Thyroid gland (tissue), 4 donors: ENCODE data around the gene DYTN. TPM values are rescaled to one million over a fixed set of nuclear protein-coding genes. Genes with fewer than 3 reads are reported as not detected.

ENCODE experiments used
- DNase-seq, 2 donors: peaks; one replicate each; pipeline ENCODE4 v3.0.0-alpha.2; 2019
- H3K27ac ChIP-seq, 3 donors: fragments of 200-600 bp; sonication (generic); 1 replicate in 2 of 3; 2 replicates in 1 of 3; pipeline ENCODE4 v1.5.1; 2016 to 2019; ENCODE audit warnings: mild to moderate bottlenecking in 1 of 3, moderate library complexity in 1 of 3
- H3K27me3 ChIP-seq: fragments of 200-600 bp; sonication (generic); one replicate; pipeline ENCODE4 v1.5.1; 2019
- H3K36me3 ChIP-seq, 2 donors: fragments of 200-600 bp; sonication (generic); one replicate each; pipeline ENCODE4 v1.5.1; 2016 to 2019
- H3K4me1 ChIP-seq, 2 donors: fragments of 200-600 bp; sonication (generic); one replicate each; pipeline ENCODE4 v1.5.1; 2017 to 2019
- H3K4me3 ChIP-seq, 3 donors: fragments of 200-600 bp; sonication (generic); replicated peaks in 1 of 3; 1 replicate in 2 of 3; 2 replicates in 1 of 3; pipeline ENCODE4 v1.5.1; 2016; ENCODE audit warnings: mild to moderate bottlenecking in 1 of 3
- H3K9me3 ChIP-seq: fragments of 200-600 bp; sonication (generic); one replicate; pipeline ENCODE4 v1.5.1; 2017
- POLR2A ChIP-seq, 2 donors: fragments of 450-650 bp; IDR thresholded peaks; one replicate each; pipeline ENCODE4 v1.6.1; 2017; ENCODE audit warnings: antibody characterized with exemption in 2 of 2, mild to moderate bottlenecking in 2 of 2, moderate library complexity in 1 of 2
- WGBS, 2 donors: methylation state at CpG; one replicate each; pipeline ENCODE4 v1.1.5; 2017; 5-methylcytosine and 5-hydroxymethylcytosine counted together
- intact Hi-C: fragments of 100-400 bp; cut with DNase I; formaldehyde crosslinking; loops from one replicate; pipeline ENCODE4 v1.15.1; 2023
- total RNA-seq, 4 donors: library from RNA; depleted of rRNA; stranded (reverse); fragments of >200 nt; gene quantifications; one replicate each; pipeline ENCODE4 v1.2.3, GENCODE V29; 2016
- TF ChIP-seq, protein P1 (sequence below), 6 experiments: fragments of 200-600 bp in 3 of 6; fragments of 450-650 bp in 3 of 6; sonication (generic) in 3 of 6; IDR thresholded peaks; one replicate each; pipeline ENCODE4 v1.5.1; 2016 to 2019; ENCODE audit warnings: antibody characterized with exemption in 6 of 6, mild to moderate bottlenecking in 2 of 6, inconsistent platforms in 1 of 6, moderate library complexity in 1 of 6

DYTN gene
- total RNA-seq, 4 donors from 2014 or later, result not detected

DNA sequence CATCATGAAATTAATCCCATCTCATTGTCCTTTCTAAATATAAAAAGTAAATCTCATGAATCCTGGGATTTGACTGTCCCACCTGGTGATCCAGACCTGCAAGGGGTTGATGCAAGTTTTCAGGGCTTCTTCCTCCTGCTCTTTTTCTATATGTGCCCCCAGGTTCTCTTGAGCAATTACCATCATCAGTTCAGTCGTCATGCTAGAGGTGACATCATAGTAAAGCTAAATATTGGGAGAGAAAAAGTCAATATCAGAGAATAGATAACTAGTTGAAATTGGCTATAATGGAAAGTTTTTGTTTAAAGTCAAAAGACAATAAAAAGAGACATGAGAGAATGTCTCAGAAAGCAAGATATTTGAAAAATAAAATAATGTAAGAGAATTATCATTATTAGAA is 38.6 kb upstream of the DYTN start:
- Histone ChIP-seq H3K4me1 (no peaks in the 10 kb centered on the region), H3K9me3 (no peaks in the 10 kb centered on the region), H3K27ac (no peak overlapping the region), H3K36me3 (no peaks in the 10 kb centered on the region), H3K4me3 (no peak overlapping the region), H3K27me3 (no peaks in the 10 kb centered on the region)
- WGBS, 2 donors, result 61 to 63% methylated on average over 1 of the region's 1 CpG
- TF ChIP-seq, protein P1, sequence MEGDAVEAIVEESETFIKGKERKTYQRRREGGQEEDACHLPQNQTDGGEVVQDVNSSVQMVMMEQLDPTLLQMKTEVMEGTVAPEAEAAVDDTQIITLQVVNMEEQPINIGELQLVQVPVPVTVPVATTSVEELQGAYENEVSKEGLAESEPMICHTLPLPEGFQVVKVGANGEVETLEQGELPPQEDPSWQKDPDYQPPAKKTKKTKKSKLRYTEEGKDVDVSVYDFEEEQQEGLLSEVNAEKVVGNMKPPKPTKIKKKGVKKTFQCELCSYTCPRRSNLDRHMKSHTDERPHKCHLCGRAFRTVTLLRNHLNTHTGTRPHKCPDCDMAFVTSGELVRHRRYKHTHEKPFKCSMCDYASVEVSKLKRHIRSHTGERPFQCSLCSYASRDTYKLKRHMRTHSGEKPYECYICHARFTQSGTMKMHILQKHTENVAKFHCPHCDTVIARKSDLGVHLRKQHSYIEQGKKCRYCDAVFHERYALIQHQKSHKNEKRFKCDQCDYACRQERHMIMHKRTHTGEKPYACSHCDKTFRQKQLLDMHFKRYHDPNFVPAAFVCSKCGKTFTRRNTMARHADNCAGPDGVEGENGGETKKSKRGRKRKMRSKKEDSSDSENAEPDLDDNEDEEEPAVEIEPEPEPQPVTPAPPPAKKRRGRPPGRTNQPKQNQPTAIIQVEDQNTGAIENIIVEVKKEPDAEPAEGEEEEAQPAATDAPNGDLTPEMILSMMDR (IDR thresholded peaks at IDR 0.05), result no peak
- TF ChIP-seq POLR2A (IDR thresholded peaks at IDR 0.05), result no peak
- no peak for DNase-seq
- intact Hi-C loops, result no loop called here

- Histone ChIP-seq H3K4me3 (no peak overlapping the region), H3K27me3 (no peaks in the 10 kb centered on the region), H3K36me3 (no peaks in the 10 kb centered on the region), H3K9me3 (no peaks in the 10 kb centered on the region), H3K27ac (no peak overlapping the region), H3K4me1 (no peaks in the 10 kb centered on the region)
- intact Hi-C loops, result no loop called here
- 41 to 53% methylated on average over 2 of the region's 2 CpGs for WGBS, 2 donors
- TF ChIP-seq POLR2A (IDR thresholded peaks at IDR 0.05), result no peak
- TF ChIP-seq, protein P1 (IDR thresholded peaks at IDR 0.05), result no peak
- DNase-seq, result no peak
These were observed 22.6 kb upstream of the DYTN start for GRCh38 chr2:206740800-206741199.

DNA sequence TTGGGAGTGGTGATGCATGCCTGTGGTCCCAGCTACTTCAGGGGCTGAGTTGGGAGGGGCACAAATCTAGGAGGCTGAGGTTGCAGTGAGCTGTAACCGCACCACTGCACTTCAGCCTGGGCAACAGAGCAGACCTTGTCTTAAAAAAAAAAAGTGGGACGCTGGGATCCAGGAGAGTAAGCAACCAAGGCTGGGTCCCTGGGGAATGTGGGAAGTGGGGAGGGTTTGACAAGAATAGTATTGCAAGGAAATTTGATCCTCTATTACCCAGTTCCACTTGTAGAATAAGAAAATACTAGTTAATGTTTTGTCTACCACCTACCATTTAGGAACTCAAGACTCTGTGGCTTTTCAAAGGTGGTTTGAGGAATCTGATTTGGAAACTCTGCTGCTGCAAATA is 21.1 kb upstream of the DYTN start:
- DNase-seq, result no peak
- WGBS, 2 donors, result 57 to 64% methylated on average over 2 of the region's 2 CpGs
- H3K9me3 ChIP-seq, result no peaks in the 10 kb centered on the region
- no peak overlapping the region for H3K4me3 ChIP-seq
- TF ChIP-seq POLR2A (IDR thresholded peaks at IDR 0.05), result no peak
- TF ChIP-seq, protein P1 (IDR thresholded peaks at IDR 0.05), result no peak
- no peaks in the 10 kb centered on the region for H3K4me1 ChIP-seq
- no peak overlapping the region for H3K27ac ChIP-seq
- no peaks in the 10 kb centered on the region for H3K36me3 ChIP-seq
- no peaks in the 10 kb centered on the region for H3K27me3 ChIP-seq
- intact Hi-C loops, result no loop called here

DNA sequence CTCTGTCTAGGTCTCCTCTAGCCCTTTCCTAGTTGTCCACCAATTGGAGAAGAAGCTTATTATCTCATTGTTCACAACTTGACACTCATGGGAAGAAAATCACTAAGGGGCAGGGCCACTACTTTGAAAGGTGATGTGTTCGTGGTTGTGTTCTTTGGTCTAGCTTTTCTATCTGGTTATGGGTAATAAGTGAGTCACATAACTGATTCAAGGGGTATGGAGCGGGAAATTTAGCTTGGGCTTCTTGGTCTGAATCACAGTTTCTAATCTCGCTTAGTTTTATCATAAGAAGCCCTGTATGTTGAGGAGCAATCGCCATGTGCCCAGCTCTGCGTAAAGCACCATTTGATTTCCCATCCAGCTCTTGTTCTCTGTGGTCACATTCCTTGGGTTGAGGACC is 18.7 kb upstream of the DYTN start:
- Histone ChIP-seq H3K4me1 (no peaks in the 10 kb centered on the region), H3K36me3 (no peaks in the 10 kb centered on the region), H3K27me3 (no peaks in the 10 kb centered on the region), H3K9me3 (no peaks in the 10 kb centered on the region), H3K27ac (no peak overlapping the region), H3K4me3 (no peak overlapping the region)
- TF ChIP-seq, protein P1 (IDR thresholded peaks at IDR 0.05), result no peak
- WGBS, 2 donors, result 92% methylated on average over 5 of the region's 5 CpGs
- no peak for DNase-seq
- intact Hi-C loops, result no loop called here

GRCh38 chr2:206733341-206733740 is 15.1 kb upstream of the DYTN start:
- H3K4me3 ChIP-seq, result no peak overlapping the region
- no peak overlapping the region for H3K27ac ChIP-seq
- intact Hi-C loops, result no loop called here
- no peaks in the 10 kb centered on the region for H3K4me1 ChIP-seq
- H3K36me3 ChIP-seq, result no peaks in the 10 kb centered on the region
- H3K9me3 ChIP-seq, result no peaks in the 10 kb centered on the region
- DNase-seq, result no peak
- H3K27me3 ChIP-seq, result no peaks in the 10 kb centered on the region
- TF ChIP-seq, protein P1 (IDR thresholded peaks at IDR 0.05), result no peak
- no peak for TF ChIP-seq POLR2A (IDR thresholded peaks at IDR 0.05)
- 66 to 79% methylated on average over 2 of the region's 2 CpGs for WGBS, 2 donors
